Activated CD4-positive, alpha-beta T cell treated with anti-CD3 and anti-CD28 coated beads, Interleukin-2, amount 50 U/mL, for 4 hours (primary cell): ENCODE measurements around the gene ETDB.
A peak's percentile ranks its signal among the peaks of the same experiment; 100 is the strongest.
"Not testable (repeated sequence)": the region's sequence is repeated elsewhere in the genome, so short reads cannot be mapped to it uniquely, and the experiment has no call there.

ENCODE experiments used
- DNase-seq, 2 experiments: peaks; one replicate each; pipeline ENCODE4 v3.0.0-alpha.2; 2020

The ETDB gene

GRCh38 chrX:135120056-135120576 is at the start of gene ETDB:
ETDB (minus strand) TSS chrX:135120526; CDS start chrX:135119261, 1,265 bp downstream.
- not testable (repeated sequence) for DNase-seq

GRCh38 chrX:135169534-135169933 is 49.2 kb upstream of the ETDB start:
- DNase-seq: not testable (repeated sequence)

- no peak for DNase-seq
Observed at GRCh38 chrX:135168486-135168885, 48.2 kb upstream of the ETDB start.

GRCh38 chrX:135154688-135155087 is 34.4 kb upstream of the ETDB start:
- DNase-seq: not testable (repeated sequence)

- DNase-seq: not testable (repeated sequence)
Observed at GRCh38 chrX:135126145-135126544, 5.8 kb upstream of the ETDB start.

GRCh38 chrX:135116064-135116463 is 4.3 kb downstream of the ETDB start:
- DNase-seq: not testable (repeated sequence)

GRCh38 chrX:135114392-135114791 is 5.9 kb downstream of the ETDB start:
- DNase-seq: no peak

GRCh38 chrX:135112743-135113142 is 7.6 kb downstream of the ETDB start:
- no peak for DNase-seq

GRCh38 chrX:135112096-135112729 is 8.1 kb downstream of the ETDB start:
- DNase-seq: peak; percentile 12 to 17

- no peak for DNase-seq
Observed at GRCh38 chrX:135109554-135109953, 10.8 kb downstream of the ETDB start.

- DNase-seq: no peak
Observed at GRCh38 chrX:135099493-135099783, 20.9 kb downstream of the ETDB start.

GRCh38 chrX:135097196-135097744 is 23.1 kb downstream of the ETDB start:
- DNase-seq: not testable (repeated sequence)

GRCh38 chrX:135095715-135096114 is 24.6 kb downstream of the ETDB start:
- DNase-seq: no peak

- no peak for DNase-seq
Observed at GRCh38 chrX:135094726-135095125, 25.6 kb downstream of the ETDB start.

- DNase-seq: no peak
Observed at GRCh38 chrX:135089126-135089525, 31.2 kb downstream of the ETDB start.

- no peak for DNase-seq
Observed at GRCh38 chrX:135087867-135088266, 32.5 kb downstream of the ETDB start.

- peak in 1 of 2 experiments; percentile 8 for DNase-seq
Observed at GRCh38 chrX:135086197-135086854, 34.0 kb downstream of the ETDB start.

- DNase-seq: no peak
Observed at GRCh38 chrX:135081693-135082404, 38.5 kb downstream of the ETDB start.
